Endometrial microvascular endothelial cells (primary cell): ENCODE results near the gene SLX4. TPM values are rescaled to one million over a fixed set of nuclear protein-coding genes. Genes with fewer than 3 reads are reported as not detected.
"Not testable (repeated sequence)": the region's sequence is repeated elsewhere in the genome, so short reads cannot be mapped to it uniquely, and the experiment has no call there.

ENCODE experiments used
- in situ Hi-C: cut with HindIII; loops from 2 replicates; pipeline ENCODE4 v1.10.0; 2017; ENCODE audit warnings: low sequenced_read_pairs, low pct_unique_long_range_greater_than_20kb; ENCODE audit errors: inconsistent ontology term
- total RNA-seq: library from RNA; depleted of rRNA; stranded (reverse); fragments of >200 nt; gene quantifications from one replicate; pipeline ENCODE4 v1.2.3, GENCODE V29; 2015; ENCODE audit errors: inconsistent ontology term

SLX4 gene
- total RNA-seq, 1 donor from 2014 or later = 9.7 TPM

GRCh38 chr16:3643095-3643730 lies 31.8 kb upstream of the SLX4 start:
- in situ Hi-C loops = no loop called here

DNA sequence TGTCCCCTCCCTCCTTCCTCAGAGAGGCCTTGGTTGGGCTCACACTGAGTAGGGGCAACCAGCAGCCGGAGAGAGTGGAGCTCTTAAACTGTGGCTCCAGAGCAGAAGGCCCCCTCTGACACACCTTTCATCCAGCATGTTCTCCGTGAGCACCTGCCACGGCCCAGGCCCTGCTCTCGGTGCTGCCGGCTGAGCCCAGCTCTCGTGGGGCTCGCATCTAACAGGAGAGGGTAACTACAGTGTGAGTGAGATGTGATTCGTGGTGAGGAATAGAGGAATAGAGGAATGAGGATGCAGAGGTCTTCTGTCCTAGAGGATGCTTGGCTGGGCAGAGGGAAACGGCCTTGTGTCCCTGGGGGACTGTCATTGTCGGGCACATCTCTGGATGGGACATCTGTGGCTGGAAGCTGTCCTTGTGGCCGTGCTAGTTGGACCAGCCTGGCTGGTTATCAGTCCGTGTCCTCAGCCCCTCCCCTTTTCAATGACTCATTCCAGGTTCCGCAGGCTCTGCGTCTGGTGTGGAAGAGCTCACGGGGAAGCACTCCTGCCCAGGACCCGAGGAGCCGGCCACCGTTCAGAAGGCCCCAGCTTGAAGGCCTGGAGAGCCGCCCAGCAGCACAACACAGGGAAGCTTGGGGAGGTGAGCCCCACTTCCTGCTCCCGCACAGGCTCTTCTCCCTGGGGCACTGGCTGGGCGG lies 31.1 kb upstream of the SLX4 start:
- in situ Hi-C loops = no loop called here

DNA sequence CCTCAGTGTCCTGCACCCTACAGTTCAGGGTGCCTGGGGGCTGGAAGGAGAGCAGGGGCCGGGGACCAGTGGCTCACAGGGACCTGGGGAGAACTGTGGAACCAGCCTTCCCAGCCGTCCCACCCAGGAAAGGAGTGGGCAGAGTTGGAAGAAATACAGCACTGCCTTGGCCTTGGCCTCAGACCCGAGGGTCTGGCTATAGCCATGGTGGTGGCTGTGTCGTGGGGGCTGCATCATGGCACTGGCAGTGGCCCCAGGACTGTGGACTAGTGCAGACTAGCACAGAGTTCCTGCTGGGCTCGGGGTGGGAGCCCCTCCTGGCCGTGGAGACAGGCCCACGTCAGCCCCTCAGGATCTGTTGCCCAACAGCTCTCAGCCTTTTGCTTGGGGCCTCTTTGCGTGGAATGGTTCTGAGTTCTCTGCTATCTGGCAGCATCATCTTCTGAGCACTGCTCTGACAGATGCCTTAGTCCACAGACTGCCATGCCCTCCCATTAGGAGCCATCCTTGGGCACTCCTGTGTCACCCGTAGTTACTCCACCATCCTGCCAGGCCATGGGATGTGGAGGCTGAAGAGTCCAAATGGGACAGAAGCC lies 30.5 kb upstream of the SLX4 start:
- in situ Hi-C loops = no loop called here

- in situ Hi-C loops = no loop called here
Measured at GRCh38 chr16:3640632-3641501, 29.5 kb upstream of the SLX4 start.

DNA sequence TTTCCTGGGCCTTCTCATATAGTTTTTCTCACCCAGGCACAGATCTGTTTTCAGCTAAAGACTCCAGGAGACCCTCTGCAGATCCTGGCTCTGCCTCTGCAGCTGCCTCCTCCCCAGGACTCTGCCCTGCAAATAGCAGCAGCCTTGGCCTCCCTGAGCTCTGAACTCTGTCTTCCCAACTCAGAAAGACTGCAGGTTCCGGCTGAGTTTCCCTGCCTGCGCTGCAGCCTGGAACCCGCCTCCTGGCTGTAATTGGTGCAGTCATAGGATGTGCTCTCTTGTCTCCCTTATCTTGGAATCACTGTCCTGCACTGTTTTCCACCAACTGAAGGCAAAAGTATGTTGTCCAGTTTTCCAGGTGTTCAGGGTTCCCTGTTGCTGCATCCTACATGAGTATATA lies 28.8 kb upstream of the SLX4 start:
- in situ Hi-C loops = no loop called here

DNA sequence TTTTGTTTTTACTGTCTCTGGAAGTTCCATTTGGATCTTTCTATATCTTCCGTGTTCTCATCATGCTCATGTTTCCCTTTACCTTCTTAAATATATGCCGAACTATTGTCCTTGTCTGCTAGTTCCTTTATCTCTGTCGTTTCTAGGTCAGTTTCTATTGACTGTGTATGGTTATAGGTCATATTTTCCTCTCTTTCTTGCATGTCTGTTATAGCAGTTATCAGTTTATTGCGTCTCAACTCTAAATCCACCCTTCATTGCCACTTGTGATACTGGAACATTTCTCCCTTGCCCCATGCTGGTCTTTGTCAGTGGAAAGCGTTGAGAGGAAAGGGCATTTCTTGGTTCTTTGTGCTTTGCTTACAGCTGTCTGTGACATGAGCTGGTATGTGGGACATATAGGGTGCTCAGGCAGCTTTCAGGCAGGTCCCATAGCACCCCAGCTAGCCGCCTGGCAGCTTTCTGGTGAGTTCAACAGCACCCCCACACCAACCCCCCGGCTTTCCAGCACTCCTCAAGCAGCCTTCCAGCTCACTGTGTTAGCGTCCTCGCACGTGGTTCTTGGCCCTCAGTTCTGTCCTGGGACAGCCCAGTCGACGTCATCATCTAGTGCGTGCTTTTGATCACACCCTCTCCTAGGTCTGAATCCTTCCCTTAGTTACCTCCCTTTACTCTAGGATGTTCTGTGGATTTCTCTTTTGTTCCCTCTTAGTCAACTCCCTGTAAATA lies 27.7 kb upstream of the SLX4 start:
- in situ Hi-C loops = no loop called here

GRCh38 chr16:3637371-3637923 lies 26.0 kb upstream of the SLX4 start:
- in situ Hi-C loops = no loop called here

GRCh38 chr16:3625911-3626732 lies 14.7 kb upstream of the SLX4 start:
- in situ Hi-C loops = no loop called here

- in situ Hi-C loops = no loop called here
Measured at GRCh38 chr16:3625331-3625730, 13.9 kb upstream of the SLX4 start.

GRCh38 chr16:3623642-3624041 lies 12.2 kb upstream of the SLX4 start:
- in situ Hi-C loops = no loop called here

DNA sequence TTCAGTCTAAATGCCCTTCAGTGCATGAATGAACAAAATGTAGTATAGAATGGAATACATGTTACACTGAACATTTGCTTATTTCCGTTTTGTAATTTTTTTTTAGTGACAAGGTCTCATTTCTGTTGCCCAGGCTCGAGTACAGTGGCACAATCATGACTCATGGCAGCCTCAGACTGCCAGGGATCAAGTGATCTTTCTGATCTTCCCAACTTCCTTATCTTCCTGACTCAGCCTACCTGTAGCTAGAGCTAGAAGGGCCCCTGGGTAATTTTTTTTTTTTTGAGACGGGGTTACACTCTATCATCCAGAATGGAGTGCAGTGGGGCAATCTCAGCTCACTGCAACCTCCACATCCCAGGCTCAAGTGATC lies 7.3 kb upstream of the SLX4 start:
- in situ Hi-C loops = no loop called here

DNA sequence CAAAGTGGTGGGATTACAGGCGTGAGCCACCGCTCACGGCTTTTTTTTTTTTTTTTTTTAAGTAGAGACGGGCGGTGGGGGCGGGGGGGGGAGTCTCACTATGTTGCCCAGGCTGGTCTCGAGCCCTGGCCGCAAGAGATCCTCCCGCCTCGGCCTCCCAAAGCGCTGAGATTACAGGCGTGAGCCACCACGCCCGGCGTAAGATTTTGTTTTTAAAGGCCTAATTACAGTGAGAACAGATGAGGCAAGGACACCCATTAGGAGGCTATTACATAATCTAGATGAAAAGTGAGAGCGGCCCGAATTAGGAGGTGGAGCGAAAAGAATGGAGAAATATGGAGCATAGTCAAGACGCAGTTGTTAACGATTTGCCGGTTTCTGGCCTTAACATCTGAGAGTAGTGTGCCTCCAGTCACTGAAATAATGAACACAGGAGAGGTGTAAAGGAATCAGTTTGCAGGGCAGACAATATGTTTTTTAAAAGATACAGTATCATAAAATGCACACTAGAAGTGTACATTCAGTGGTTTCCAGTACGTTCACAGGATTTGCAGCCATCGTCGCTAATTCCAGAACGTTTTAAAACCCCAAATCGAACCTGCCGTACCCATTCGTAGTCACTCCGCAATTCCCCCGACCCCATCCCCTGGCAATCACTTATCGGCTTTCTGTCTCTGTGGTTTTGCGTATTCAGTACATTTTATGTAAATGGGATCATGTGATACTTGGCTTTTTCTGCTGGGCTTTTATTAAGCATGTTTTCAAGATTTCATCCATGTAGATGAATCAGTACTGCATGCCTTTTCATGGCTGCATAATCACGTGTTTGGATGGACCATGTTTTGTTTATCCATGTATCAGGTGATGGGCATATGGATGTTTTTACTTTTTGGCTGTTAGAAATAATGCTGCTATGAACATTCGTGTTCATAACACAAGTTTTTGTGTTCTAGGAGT lies 1.4 kb upstream of the SLX4 start:
- in situ Hi-C loops = no loop called here

GRCh38 chr16:3610698-3611145 lies 684 bp downstream of the SLX4 start:
- in situ Hi-C loops = no loop called here

- in situ Hi-C loops = no loop called here
Measured at GRCh38 chr16:3609895-3610697, 1.3 kb downstream of the SLX4 start.

GRCh38 chr16:3608976-3609375 lies 2.4 kb downstream of the SLX4 start:
- in situ Hi-C loops = not testable (repeated sequence)

DNA sequence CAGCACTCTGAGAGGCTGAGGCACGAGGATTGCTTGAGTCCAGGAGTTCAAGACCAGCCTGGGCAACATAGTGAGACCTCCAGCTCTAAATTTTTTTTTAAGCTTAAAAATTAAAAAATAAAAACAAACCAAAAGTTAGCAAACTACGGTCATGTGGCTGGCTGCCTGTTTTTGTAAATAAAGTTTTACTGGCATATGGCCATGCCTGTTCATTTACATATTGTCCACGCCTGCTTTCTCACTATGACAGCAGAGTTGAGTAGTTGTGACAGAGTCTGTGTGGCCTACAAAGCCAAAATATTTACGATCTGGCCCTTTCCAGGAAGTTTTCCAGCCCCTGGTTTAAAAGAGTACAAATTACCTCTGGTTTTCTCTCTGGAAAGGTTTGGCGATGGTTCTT lies 3.3 kb downstream of the SLX4 start:
- in situ Hi-C loops = no loop called here
